Hepatocyte (in vitro differentiated cells): ENCODE data around the gene ALKBH4. TPM values are rescaled to one million over a fixed set of nuclear protein-coding genes. Genes with fewer than 3 reads are reported as not detected.
"Not testable (repeated sequence)": the region's sequence is repeated elsewhere in the genome, so short reads cannot be mapped to it uniquely, and the experiment has no call there.

Experiments
- DNase-seq: peaks from one replicate; pipeline ENCODE4 v3.0.0-alpha.2; 2016; ENCODE audit warnings: low spot score
- H2AFZ ChIP-seq: fragments of 200-600 bp; sonication (generic); 2 replicates; pipeline ENCODE4 v1.6.0; 2016; ENCODE audit warnings: antibody characterized with exemption, mild to moderate bottlenecking
- H3K27ac ChIP-seq: fragments of 200-600 bp; sonication (generic); 2 replicates; pipeline ENCODE4 v1.5.1; 2016; ENCODE audit warnings: mild to moderate bottlenecking
- H3K27me3 ChIP-seq: fragments of 200-600 bp; sonication (generic); 2 replicates; pipeline ENCODE4 v1.6.1; 2016
- H3K36me3 ChIP-seq: fragments of 200-600 bp; sonication (generic); replicated peaks from 2 replicates; pipeline ENCODE4 v1.5.1; 2016; ENCODE audit warnings: low read depth; ENCODE audit not compliant: insufficient read depth
- H3K4me1 ChIP-seq: fragments of 200-600 bp; sonication (generic); 2 replicates; pipeline ENCODE4 v1.5.1; 2016; ENCODE audit warnings: mild to moderate bottlenecking, moderate library complexity; ENCODE audit not compliant: insufficient read depth
- H3K4me2 ChIP-seq: fragments of 200-600 bp; sonication (generic); 2 replicates; pipeline ENCODE4 v1.6.0; 2016
- H3K4me3 ChIP-seq: fragments of 200-600 bp; sonication (generic); 2 replicates; pipeline ENCODE4 v1.5.1; 2016; ENCODE audit warnings: mild to moderate bottlenecking
- H3K79me2 ChIP-seq: fragments of 200-600 bp; sonication (generic); 2 replicates; pipeline ENCODE4 v1.6.0; 2017; ENCODE audit warnings: mild to moderate bottlenecking
- H3K9me2 ChIP-seq: fragments of 200-600 bp; sonication (generic); replicated peaks from 2 replicates; pipeline ENCODE4 v1.6.0; 2017; ENCODE audit warnings: mild to moderate bottlenecking; ENCODE audit not compliant: insufficient read depth
- H3K9me3 ChIP-seq: fragments of 200-600 bp; sonication (generic); 2 replicates; pipeline ENCODE4 v1.5.1; 2016; ENCODE audit warnings: low read depth, mild to moderate bottlenecking
- H4K20me1 ChIP-seq: fragments of 200-600 bp; sonication (generic); 2 replicates; pipeline ENCODE4 v1.6.0; 2016; ENCODE audit warnings: mild to moderate bottlenecking; ENCODE audit not compliant: insufficient read depth, poor library complexity, severe bottlenecking
- WGBS: methylation state at CpG from one replicate; pipeline ENCODE4 v1.1.6; 2016; ENCODE audit warnings: low lambda C conversion rate; ENCODE audit errors: missing lambda C conversion rate; 5-methylcytosine and 5-hydroxymethylcytosine counted together
- polyA plus RNA-seq: library from polyadenylated mRNA; unstranded; fragments of >200 nt; fragmentation: Nextera tagmentation; extraction: Ambion mirVana; gene quantifications from 2 replicates; pipeline ENCODE4 v1.2.1, GENCODE V29; 2016
- total RNA-seq: library from RNA; depleted of rRNA; stranded (reverse); fragments of >200 nt; gene quantifications from 2 replicates; pipeline ENCODE4 v1.2.3, GENCODE V29; 2014

The ALKBH4 gene
- total and polyA plus RNA-seq, 2 experiments from 2014 or later, result 13.3 to 15.8 TPM

DNA sequence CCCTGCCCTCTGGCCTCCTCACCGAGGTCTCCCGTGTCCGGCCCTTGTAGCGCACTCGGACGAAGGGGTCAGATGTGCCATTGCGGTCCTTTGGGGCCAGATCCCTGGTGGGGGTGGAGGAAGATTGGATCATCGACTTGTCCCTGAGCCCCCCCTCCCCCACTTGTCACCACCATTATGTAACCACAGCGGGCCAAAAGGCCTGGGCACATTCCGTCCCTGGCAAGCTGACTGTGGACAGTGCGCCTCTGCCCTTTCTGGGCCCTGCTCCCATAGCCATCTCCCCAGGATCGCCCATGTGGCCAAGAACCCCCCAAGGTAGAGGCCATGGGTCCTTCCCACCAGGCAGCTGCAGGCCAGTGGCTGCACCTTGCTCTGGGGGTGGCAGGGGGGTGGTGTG lies 38.5 kb upstream of the ALKBH4 start:
- H3K9me3 ChIP-seq, H3K27ac ChIP-seq, H3K4me1 ChIP-seq, H3K9me2 ChIP-seq, H3K36me3 ChIP-seq, H4K20me1 ChIP-seq, DNase-seq, H3K79me2 ChIP-seq, H3K4me2 ChIP-seq, H3K27me3 ChIP-seq, H3K4me3 ChIP-seq, H2AFZ ChIP-seq: not testable (repeated sequence)
- WGBS, result no CpG with 5 or more reads among the region's 12 CpGs

DNA sequence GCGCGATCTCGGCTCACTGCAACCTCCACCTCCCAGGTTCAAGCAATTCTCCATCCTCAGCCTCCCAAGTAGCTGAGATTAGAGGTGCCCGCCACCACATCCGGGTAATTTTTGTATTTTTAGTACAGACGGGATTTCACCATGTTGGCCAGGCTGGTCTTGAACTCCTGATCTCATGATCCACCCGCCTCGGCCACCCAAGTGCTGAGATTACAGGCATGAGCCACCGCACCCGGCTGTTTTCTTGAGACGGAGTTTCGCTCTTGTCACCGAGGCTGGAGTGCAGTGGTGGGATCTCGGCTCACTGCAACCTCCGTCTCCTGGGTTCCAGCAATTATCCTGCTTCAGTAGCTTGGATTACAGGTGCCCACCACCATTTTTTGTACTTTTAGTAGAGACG lies 33.7 kb upstream of the ALKBH4 start:
- not testable (repeated sequence) for H3K4me2 ChIP-seq, H2AFZ ChIP-seq, H3K9me2 ChIP-seq, H3K36me3 ChIP-seq, H3K27me3 ChIP-seq, DNase-seq, H3K79me2 ChIP-seq, H3K4me3 ChIP-seq, H3K9me3 ChIP-seq, H4K20me1 ChIP-seq, H3K4me1 ChIP-seq, H3K27ac ChIP-seq
- 94% methylated on average over 10 of the region's 16 CpGs for WGBS

DNA sequence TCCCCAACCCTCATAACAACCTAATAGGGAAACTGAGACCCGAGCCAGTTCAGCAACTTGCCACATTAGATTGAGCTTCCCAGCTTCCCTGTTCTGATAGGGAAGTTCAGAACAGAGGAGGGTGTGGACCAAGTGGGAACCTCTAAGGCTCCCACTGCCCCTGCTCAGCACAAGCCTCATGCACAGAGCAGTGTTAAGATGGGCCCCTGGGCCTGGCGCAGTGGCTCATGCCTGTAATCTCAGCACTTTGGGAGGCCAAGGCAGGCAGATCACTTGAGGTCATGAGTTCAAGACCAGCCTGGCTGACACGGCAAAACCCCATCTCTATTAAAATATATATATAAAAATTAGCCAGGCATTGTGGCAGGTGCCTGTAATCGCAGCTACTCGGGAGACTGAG lies 32.6 kb upstream of the ALKBH4 start:
- not testable (repeated sequence) for H3K9me3 ChIP-seq, H3K4me1 ChIP-seq, H3K36me3 ChIP-seq, H3K4me3 ChIP-seq, H3K79me2 ChIP-seq, H3K9me2 ChIP-seq, H3K27ac ChIP-seq, H2AFZ ChIP-seq, H3K4me2 ChIP-seq, H3K27me3 ChIP-seq, H4K20me1 ChIP-seq, DNase-seq
- 71% methylated on average over 1 of the region's 5 CpGs for WGBS

DNA sequence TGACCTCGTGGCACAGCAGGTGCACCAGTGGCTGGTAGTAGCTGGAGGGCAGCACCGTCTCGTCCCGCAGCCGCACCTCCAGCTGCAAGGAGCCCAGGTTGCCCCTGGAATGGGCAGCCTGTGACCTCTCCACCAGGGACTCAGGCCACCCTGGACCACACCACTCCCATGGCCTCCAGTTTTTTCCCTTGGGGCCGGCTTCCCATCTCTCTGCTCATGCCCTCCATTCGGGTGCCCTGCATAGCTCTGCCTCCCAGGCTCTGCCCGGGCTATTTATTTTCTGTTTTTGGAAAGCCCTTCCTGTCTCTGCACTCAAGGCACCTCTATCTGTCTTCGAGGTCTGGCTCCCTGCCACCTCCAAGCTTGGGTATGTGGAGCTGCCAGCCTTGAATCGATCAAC lies 32.2 kb upstream of the ALKBH4 start:
- H3K9me3 ChIP-seq, H3K4me2 ChIP-seq, H3K9me2 ChIP-seq, H4K20me1 ChIP-seq, DNase-seq, H2AFZ ChIP-seq, H3K27me3 ChIP-seq, H3K79me2 ChIP-seq, H3K27ac ChIP-seq, H3K4me3 ChIP-seq, H3K4me1 ChIP-seq, H3K36me3 ChIP-seq: not testable (repeated sequence)
- 100% methylated on average over 3 of the region's 10 CpGs for WGBS

DNA sequence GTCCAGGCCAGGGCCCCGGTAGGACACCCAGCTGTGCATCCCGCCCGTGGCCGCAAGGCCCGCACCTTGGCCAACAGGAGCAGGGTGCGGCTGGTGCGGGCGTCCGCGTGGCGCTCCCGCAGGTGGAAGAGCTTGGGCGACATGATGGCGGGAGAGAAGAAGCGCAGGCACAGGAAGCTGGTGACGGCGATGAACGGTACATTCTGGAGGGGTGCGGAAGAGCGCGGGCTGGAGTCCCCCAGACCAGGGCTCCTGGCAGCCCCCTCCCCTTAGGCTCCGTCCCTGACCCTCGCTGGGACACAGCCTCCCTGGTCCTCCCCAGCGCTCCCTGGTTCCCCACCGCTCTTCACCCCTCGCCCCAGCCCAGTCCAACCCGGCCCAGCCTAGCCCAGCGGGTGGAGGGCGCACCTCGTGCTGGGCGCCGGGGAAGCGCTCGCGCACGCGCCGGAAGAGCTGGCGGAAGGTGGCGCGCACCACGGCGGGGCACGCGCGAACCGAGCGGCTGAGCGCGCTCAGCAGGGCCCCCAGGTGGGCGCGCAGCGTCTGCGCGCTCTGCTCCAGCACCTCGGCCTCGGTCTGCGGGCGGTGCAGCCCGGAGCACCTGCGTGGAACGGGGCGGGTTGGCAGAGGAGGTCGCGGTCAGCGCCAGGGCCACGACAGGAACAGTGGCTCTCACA lies 29.9 kb upstream of the ALKBH4 start:
- H3K9me2 ChIP-seq, H4K20me1 ChIP-seq, H3K27ac ChIP-seq, H3K9me3 ChIP-seq, H2AFZ ChIP-seq, H3K4me2 ChIP-seq, H3K4me1 ChIP-seq, DNase-seq, H3K4me3 ChIP-seq, H3K36me3 ChIP-seq, H3K79me2 ChIP-seq, H3K27me3 ChIP-seq: not testable (repeated sequence)
- WGBS, result no CpG with 5 or more reads among the region's 67 CpGs

DNA sequence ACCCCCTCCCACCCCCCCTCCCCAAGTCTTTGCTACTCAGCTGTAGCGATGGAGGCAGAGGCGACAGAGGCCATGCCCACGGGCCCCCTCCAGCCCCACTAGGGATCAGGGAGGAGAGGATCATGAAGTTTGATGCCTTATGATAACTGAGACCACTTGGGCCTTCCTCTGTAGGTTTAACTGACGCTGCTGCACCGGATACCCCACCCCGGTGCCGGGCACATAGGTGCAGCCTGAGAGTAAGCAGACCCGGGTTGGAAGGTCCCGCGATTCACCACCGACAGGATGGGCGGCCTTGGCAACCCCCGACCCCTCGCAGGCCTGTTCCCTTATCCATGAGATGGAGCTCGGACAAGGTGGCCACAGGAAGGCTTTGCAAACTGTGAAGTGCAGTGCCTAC lies 29.4 kb upstream of the ALKBH4 start:
- H2AFZ ChIP-seq, H3K4me1 ChIP-seq, DNase-seq, H3K4me2 ChIP-seq, H3K9me3 ChIP-seq, H3K4me3 ChIP-seq, H4K20me1 ChIP-seq, H3K27me3 ChIP-seq, H3K36me3 ChIP-seq, H3K79me2 ChIP-seq, H3K9me2 ChIP-seq, H3K27ac ChIP-seq: not testable (repeated sequence)
- 63% methylated on average over 4 of the region's 15 CpGs for WGBS

DNA sequence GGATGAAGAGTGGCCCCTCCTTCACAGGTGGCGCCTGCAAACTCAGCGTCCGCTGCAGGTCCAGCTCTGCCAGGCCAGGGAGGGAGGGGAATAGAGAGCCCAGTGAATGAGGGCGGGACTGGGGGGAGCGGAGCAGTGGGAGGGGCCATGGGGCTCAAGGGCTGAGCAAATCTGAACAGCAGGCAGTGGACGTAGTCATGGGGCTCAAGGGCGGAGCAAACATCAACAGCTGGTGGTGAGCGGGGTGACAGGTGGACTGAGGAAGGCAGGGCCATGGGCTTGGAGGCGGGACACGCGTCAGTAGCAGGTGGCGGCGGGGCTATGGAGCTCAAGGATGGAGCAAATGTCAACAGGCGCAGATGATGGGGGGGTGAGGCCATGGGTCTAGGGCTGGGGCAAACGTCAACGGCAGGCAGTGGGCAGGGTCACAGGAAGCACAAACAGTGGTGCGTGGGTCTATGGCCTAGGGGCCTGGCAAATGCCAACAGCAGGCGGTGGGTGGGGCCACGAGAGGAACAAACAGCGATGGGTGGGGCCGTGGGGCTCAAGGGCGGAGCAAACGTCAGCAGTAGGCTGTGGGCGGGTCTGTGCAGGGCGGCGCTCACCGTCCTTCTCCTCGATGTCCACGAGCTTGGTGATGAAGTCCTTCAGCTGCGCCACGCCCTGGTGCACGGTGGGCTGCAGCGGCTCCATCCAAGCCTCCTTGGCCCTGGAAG lies 28.7 kb upstream of the ALKBH4 start:
- not testable (repeated sequence) for H3K27me3 ChIP-seq, H3K4me3 ChIP-seq, H3K36me3 ChIP-seq, H4K20me1 ChIP-seq, H3K9me3 ChIP-seq, H3K4me2 ChIP-seq, DNase-seq, H3K79me2 ChIP-seq, H3K4me1 ChIP-seq, H3K27ac ChIP-seq, H3K9me2 ChIP-seq, H2AFZ ChIP-seq
- no CpG with 5 or more reads among the region's 33 CpGs for WGBS

DNA sequence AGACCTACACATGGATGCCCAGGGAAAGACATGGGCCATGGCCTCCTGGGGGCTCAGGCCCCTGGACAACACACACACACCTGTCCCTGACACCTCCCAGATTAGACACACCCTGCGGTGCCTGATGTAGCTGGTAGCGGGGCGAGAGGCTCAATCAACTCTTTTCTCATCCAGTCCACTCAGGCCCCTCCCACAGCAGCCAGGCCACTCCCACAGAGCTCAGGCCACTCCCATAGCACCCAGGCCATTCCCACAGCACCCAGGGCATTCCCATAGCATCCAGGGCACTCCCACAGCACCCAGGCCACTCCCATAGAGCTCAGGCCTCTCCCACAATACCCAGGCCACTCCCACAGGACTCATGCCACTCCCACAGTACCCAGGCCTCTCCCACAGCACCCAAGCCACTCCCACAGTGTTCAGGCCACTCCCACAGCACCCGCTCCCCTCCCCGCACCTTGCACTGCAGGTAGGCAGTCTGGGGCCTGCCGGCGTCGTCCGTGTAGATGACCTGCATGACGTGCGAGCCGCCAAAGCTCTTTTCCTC lies 25.9 kb upstream of the ALKBH4 start:
- not testable (repeated sequence) for H3K27me3 ChIP-seq, H3K36me3 ChIP-seq, H3K79me2 ChIP-seq, H3K9me2 ChIP-seq, H3K4me2 ChIP-seq, H3K4me1 ChIP-seq, H3K27ac ChIP-seq, DNase-seq, H4K20me1 ChIP-seq, H3K9me3 ChIP-seq, H3K4me3 ChIP-seq, H2AFZ ChIP-seq
- 68% methylated on average over 3 of the region's 12 CpGs for WGBS

DNA sequence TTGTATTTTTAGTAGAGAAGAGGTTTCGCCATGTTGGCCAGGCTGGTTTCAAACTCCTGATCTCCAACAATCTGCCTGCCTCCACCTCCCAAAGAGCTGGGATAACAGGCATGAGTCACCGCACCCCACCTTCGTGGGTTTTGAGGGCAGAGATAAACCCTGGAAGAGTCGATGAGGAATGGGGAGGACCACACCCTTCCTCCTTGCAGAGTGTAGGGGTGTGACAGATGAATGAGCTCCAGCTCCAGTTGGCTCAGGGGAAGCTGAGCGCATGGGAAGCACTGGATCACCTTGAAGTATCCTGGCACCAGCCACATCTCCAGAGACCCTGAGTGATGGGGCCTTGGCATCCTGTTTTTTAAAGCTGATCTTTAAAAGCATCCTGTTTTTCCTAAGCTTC lies 19.7 kb upstream of the ALKBH4 start:
- H4K20me1 ChIP-seq, H3K79me2 ChIP-seq, H3K4me1 ChIP-seq, DNase-seq, H3K9me2 ChIP-seq, H3K27me3 ChIP-seq, H3K27ac ChIP-seq, H3K4me2 ChIP-seq, H3K36me3 ChIP-seq, H2AFZ ChIP-seq, H3K9me3 ChIP-seq, H3K4me3 ChIP-seq: not testable (repeated sequence)
- WGBS, result no CpG with 5 or more reads among the region's 5 CpGs
